Tibial nerve (tissue), 4 donors: ENCODE data around the gene AVL9. TPM values are rescaled to one million over a fixed set of nuclear protein-coding genes. Genes with fewer than 3 reads are reported as not detected.
"Not testable (repeated sequence)": the region's sequence is repeated elsewhere in the genome, so short reads cannot be mapped to it uniquely, and the experiment has no call there.

Experiments used
- DNase-seq, 2 donors: peaks; one replicate each; pipeline ENCODE4 v3.0.0-alpha.2; 2019; ENCODE audit warnings: low spot score in 2 of 2
- H3K27ac ChIP-seq, 4 donors: fragments of 200-600 bp; sonication (generic) in 3 of 4; one replicate each; pipeline ENCODE4 v1.5.1; 2017 to 2019; ENCODE audit warnings: mild to moderate bottlenecking in 1 of 4
- H3K27me3 ChIP-seq, 2 donors: fragments of 200-600 bp; sonication (generic) in 1 of 2; one replicate each; pipeline versions ENCODE4 v1.5.1 to v1.6.0; 2017 to 2019
- H3K36me3 ChIP-seq, 3 donors: fragments of 200-600 bp; sonication (generic); one replicate each; pipeline ENCODE4 v1.5.1; 2018 to 2019
- H3K4me1 ChIP-seq, 4 donors: fragments of 200-600 bp; sonication (generic) in 3 of 4; one replicate each; pipeline ENCODE4 v1.5.1; 2017 to 2019
- H3K4me3 ChIP-seq, 4 donors: fragments of 200-600 bp; sonication (generic) in 3 of 4; one replicate each; pipeline ENCODE4 v1.5.1; 2017 to 2019; ENCODE audit warnings: mild to moderate bottlenecking in 1 of 4, moderate library complexity in 1 of 4
- H3K9me3 ChIP-seq, 4 donors: fragments of 200-600 bp; sonication (generic) in 3 of 4; one replicate each; pipeline ENCODE4 v1.5.1; 2017 to 2019
- CTCF ChIP-seq, 5 experiments: fragments of 200-600 bp in 3 of 5; fragments of 450-650 bp in 2 of 5; sonication (generic) in 3 of 5; IDR thresholded peaks; one replicate each; pipeline ENCODE4 v1.5.1; 2016 to 2019; ENCODE audit warnings: antibody characterized with exemption in 5 of 5, mild to moderate bottlenecking in 3 of 5, moderate library complexity in 2 of 5
- EP300 ChIP-seq, 2 donors: sonication (generic); formaldehyde crosslinking; IDR thresholded peaks; one replicate each; pipeline ENCODE4 v1.6.1; 2017; ENCODE audit warnings: antibody characterized with exemption in 2 of 2, mild to moderate bottlenecking in 1 of 2
- POLR2A ChIP-seq, 2 donors: fragments of 450-650 bp; IDR thresholded peaks; one replicate each; pipeline ENCODE4 v1.6.1; 2017; ENCODE audit warnings: antibody characterized with exemption in 2 of 2, mild to moderate bottlenecking in 2 of 2, moderate library complexity in 2 of 2
- WGBS, 2 donors: methylation state at CpG; one replicate each; pipeline ENCODE4 v1.1.5; 2018; 5-methylcytosine and 5-hydroxymethylcytosine counted together
- total RNA-seq, 4 donors: library from RNA; depleted of rRNA; stranded (reverse); fragments of >200 nt; gene quantifications; one replicate each; pipeline ENCODE4 v1.1.0, GENCODE V29; 2016

Gene AVL9
- total RNA-seq, 4 donors from 2014 or later = 19.4 to 36.1 (median 31.5) TPM

- Histone ChIP-seq H3K27ac (no peak overlapping the region), H3K4me3 (no peak overlapping the region), H3K9me3 (no peaks in the 10 kb centered on the region), H3K27me3 (no peaks in the 10 kb centered on the region), H3K36me3 (peaks cover 0 to 48% (median 2%) of the 10 kb centered on the region in 3 donors), H3K4me1 (peaks cover 0 to 22% (median 6%) of the 10 kb centered on the region in 4 donors)
- TF ChIP-seq POLR2A (IDR thresholded peaks at IDR 0.05) = no peak
- TF ChIP-seq EP300 (IDR thresholded peaks at IDR 0.05) = no peak
- TF ChIP-seq CTCF (IDR thresholded peaks at IDR 0.05) = no peak
- WGBS, 2 donors = 26 to 39% methylated on average over 2 of the region's 2 CpGs
- no peak for DNase-seq
Observed at GRCh38 chr7:32588657-32589056, 93.4 kb downstream of the AVL9 start.

GRCh38 chr7:32591938-32592337 lies 96.6 kb downstream of the AVL9 start:
- no peak overlapping the region for H3K27ac ChIP-seq
- TF ChIP-seq EP300 (IDR thresholded peaks at IDR 0.05) (no peak), POLR2A (IDR thresholded peaks at IDR 0.05) (no peak), CTCF (IDR thresholded peaks at IDR 0.05) (no peak)
- no peak for DNase-seq
- H3K4me1 ChIP-seq = peaks cover 0 to 16% (median 6%) of the 10 kb centered on the region in 4 donors
- peaks cover 0 to 19% (median 0%) of the 10 kb centered on the region in 3 donors for H3K36me3 ChIP-seq
- H3K27me3 ChIP-seq = no peaks in the 10 kb centered on the region
- WGBS, 2 donors = 71 to 72% methylated on average over 3 of the region's 3 CpGs
- no peak overlapping the region for H3K4me3 ChIP-seq
- H3K9me3 ChIP-seq = no peaks in the 10 kb centered on the region

GRCh38 chr7:32592701-32593100 lies 97.4 kb downstream of the AVL9 start:
- no peak for TF ChIP-seq EP300 (IDR thresholded peaks at IDR 0.05)
- no peak for TF ChIP-seq POLR2A (IDR thresholded peaks at IDR 0.05)
- no peak for TF ChIP-seq CTCF (IDR thresholded peaks at IDR 0.05)
- 95 to 96% methylated on average over 4 of the region's 4 CpGs for WGBS, 2 donors
- Histone ChIP-seq H3K4me1 (peaks cover 0 to 8% (median 2%) of the 10 kb centered on the region in 4 donors), H3K27me3 (no peaks in the 10 kb centered on the region), H3K4me3 (no peak overlapping the region), H3K36me3 (peaks cover 0 to 26% (median 0%) of the 10 kb centered on the region in 3 donors), H3K27ac (no peak overlapping the region), H3K9me3 (peaks cover 0 to 3% (median 0%) of the 10 kb centered on the region in 4 donors)
- no peak for DNase-seq

GRCh38 chr7:32594965-32595490 lies 99.7 kb downstream of the AVL9 start:
- no peak for DNase-seq
- H3K36me3 ChIP-seq = peaks cover 0 to 19% (median 0%) of the 10 kb centered on the region in 3 donors
- 87 to 94% methylated on average over 5 of the region's 5 CpGs for WGBS, 2 donors
- H3K9me3 ChIP-seq = peaks cover 0 to 13% (median 0%) of the 10 kb centered on the region in 4 donors
- H3K4me1 ChIP-seq = no peaks in the 10 kb centered on the region
- no peaks in the 10 kb centered on the region for H3K27me3 ChIP-seq
- no peak overlapping the region for H3K4me3 ChIP-seq
- TF ChIP-seq CTCF (IDR thresholded peaks at IDR 0.05) = no peak
- no peak for TF ChIP-seq EP300 (IDR thresholded peaks at IDR 0.05)
- no peak overlapping the region for H3K27ac ChIP-seq

- not testable (repeated sequence) for H3K4me3 ChIP-seq, H3K4me1 ChIP-seq, DNase-seq, H3K27ac ChIP-seq, H3K27me3 ChIP-seq
- WGBS, 2 donors = 96 to 99% methylated on average over 4 of the region's 4 CpGs
- Histone ChIP-seq H3K9me3 (peaks cover 0 to 21% (median 0%) of the 10 kb centered on the region in 4 donors), H3K36me3 (peaks cover 0 to 12% (median 0%) of the 10 kb centered on the region in 3 donors)
Observed at GRCh38 chr7:32601196-32601595, 105.9 kb downstream of the AVL9 start.
